ENCODE data around the gene NDUFS6.

NDUFS6 gene

DNA sequence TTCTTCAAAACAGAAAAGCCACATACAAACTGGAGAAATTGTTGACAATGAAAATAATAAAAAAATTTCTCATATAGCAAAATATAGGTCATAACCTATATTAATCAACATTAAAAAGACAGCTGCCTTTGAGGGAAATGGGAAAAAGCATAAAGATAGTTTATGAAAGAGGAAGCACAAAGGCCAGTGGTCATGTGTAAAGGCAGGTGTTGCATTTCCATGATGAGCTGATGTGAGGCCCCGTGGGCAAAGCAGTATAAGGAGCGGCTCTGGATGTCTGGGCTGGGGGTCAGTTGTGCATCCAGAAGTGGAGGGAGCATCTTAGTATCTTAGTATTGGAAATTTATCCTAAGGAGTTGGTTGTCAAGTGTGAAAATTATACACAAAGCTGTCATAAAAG is 18.3 kb downstream of the NDUFS6 start:
- no peak for DNase-seq

DNA sequence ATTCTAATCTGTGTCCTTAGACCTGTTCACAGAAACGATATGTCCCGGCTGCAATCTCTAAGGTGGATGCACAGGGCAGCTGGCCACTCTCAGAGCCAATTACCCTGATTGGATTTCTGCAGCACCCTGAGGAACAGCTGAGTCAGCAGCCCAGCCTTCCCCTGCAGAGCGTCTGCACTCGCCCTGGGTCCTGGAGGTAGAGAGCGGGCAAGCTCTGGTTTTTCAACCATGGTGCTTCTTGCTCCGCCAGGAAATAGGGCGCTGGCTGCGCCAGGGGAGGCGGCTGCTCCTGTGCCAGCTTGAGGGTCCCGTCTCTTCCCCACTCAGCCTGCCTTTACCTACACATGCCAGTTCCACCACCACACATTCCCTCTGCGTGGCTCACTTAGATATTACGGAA is 19.2 kb downstream of the NDUFS6 start:
- no peak for DNase-seq

DNA sequence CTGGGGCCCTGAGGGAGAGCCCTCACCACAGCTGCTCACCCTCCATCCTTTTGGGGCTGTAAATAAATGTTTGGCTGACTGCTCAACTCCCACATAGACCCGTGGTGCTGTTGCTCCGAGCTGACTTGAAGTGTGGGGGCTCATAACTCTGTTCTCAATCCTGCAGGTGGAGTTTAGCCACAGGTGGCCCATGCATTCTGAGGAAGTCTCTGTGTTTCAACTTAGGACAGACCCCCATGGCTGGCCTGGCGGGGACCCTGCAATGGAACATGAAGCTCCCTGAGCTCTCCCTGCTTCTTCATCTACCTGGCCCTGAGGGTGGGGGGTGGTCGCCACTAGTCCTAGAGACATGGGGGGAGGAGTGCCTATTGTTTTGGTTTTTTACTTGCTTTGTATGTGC is 19.7 kb downstream of the NDUFS6 start:
- DNase-seq: no peak

DNA sequence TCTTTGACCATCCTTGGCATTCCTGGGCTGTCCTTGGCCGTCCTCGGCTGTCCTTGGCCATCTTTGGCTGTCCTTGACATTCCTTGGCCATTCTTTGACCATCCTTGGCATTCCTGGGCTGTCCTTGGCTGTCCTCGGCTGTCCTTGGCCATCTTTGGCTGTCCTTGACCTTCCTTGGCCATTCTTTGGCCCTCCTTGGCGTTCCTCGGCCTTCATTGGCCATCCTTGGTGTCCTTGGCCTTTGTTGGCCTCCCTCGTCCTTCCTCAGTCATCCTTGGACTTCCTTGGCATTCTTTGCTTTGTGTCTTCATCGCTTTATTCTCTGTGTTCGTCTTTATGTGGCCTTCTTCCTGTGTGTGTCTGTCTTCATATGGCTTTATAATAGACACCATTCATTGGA is 20.7 kb downstream of the NDUFS6 start:
- DNase-seq: no peak

DNA sequence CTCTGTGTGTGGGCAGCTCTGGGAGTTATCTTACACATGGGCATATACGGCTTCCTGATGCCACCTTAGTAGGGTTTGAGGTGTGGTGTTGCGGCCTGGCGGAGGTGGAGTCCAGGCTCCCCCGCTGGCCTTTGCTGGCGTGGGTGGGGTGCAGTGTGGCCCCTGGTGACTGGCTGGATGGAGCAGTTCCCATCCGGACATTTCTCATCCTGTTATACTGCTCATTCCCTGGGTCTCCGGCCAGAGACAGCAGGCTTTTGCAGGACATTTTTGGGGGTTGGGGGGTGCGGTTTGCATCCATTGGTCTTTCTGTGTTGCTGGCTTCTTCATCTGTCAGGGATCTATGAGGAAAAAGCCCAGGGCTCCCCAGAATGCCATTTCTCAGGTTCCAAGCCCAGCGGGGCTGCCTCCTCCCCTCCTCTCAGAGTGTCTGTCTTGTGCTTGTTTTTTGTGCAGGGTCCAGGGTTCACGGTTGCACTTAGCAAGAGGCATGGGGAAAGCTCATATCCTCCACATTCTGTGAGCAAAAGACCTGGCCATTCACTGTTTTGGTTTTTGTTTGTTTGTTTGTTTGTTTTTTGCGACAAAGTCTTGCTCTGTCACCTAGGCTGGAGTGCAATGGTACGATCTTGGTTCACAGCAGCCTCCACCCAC is 22.3 kb downstream of the NDUFS6 start:
- no peak for DNase-seq

DNA sequence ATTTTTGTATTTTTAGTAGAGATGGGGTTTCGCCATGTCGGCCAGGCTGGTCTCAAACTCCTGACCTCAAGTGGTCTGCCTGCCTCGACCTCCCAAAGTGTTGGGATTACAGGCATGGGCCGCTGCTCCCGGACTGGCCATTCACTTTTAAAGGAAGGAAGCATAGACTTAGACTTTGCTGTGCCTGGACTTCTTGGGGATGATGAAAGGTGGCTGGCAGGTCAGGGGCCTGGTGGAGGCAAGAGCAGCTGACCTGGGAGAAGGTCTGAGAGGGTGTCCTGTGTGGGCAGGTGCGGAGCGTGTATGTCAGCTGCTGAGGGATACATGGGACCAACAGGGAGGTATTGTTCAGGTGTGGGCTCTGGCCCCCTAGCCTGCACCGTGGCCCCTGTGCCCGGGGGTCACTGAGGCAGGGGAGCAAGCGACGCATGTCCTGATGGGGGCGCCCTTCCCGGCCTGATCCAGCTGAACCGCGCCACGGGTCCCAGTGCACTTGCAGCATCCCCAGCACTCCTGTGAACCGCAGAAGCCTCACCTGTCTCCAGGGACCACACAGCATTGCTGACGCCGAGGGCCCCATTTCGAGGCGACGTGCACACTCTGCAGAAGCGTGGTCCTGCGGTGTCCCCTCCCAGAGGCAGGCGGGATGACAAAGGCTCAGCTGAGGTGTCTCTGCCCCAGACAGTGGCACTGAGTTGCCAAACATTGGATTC is 23.1 kb downstream of the NDUFS6 start:
- DNase-seq: no peak

DNA sequence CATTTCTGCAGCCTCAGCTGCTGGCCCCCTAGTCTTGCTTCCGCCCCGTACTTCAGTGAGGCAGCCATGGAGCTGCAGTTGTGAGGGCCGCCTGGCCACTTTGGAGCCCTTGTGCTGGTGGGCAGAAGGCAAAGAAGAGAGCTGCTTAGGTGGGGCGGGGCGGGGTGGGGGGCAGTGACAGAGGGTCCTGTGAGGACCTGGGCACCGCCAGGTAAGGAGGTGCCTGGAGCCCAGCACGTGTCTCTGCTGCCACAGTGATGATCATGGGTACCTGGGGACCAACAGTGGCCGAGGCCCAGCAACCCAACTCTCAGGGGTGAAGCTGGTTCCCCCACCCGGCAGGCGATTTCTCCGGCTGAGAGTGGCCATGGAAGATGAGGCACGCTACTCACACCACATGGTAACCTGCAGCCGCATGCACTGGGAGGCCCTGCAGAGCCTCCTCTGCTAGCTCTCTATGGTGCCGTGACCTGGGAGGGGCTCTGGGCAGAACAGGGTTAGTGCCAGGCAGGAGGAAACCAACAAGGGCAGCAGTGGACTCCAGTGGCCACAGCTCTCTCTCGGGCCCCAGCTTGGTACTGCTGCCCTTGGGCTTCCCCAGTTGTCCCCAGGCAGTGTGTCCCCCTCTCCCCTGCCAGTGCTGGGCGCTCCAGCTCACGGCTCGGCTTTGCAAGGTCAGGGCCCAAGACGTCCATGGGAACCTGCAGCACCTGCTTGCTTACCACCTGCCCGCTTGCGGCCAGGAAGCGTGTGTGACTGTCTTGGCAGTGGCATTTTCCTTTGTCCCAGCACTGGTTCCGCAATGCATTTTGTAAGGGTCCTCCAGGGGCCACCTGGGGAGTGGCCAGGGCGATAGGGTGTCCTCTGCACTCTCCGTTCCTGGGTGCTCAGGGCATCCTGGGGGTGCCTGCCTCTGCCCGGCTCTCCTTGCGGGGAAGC is 24.0 kb downstream of the NDUFS6 start:
- no peak for DNase-seq

DNA sequence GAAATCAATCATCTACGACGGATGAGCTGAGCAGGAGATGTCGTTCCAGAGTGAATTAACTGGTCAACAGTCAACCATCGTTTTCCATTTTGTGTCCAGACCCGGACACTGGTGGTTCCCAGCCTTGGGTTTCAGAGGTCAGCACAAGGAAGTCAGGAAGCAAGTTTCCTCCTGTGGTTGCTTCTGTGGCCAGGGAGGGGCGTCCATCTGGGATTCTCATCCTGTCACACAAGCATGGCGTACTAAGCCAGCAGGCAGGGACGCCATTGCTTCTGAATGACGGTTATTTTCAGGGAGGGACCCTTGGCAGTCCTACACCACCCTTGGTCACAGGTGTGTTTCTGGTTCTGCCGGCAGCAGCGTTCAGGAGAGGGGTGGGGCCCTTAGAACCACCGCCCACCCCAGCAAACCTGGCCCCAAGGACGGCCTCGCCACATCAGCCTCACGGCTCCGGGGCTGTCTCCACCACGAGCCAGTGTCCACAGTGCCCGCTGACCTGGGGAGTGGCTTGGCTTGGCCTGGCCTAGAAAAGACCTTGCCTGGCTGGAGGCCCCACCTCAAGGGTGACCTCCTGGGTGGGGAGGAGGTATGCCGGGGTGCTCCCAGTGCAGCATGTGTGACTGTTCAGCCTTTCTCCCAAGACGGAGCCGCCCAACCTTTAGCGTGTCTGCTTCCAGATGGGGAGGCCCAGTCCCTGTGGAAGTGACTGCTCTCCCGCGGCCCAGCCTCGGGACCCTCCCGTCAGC is 25.2 kb downstream of the NDUFS6 start:
- DNase-seq: no peak

DNA sequence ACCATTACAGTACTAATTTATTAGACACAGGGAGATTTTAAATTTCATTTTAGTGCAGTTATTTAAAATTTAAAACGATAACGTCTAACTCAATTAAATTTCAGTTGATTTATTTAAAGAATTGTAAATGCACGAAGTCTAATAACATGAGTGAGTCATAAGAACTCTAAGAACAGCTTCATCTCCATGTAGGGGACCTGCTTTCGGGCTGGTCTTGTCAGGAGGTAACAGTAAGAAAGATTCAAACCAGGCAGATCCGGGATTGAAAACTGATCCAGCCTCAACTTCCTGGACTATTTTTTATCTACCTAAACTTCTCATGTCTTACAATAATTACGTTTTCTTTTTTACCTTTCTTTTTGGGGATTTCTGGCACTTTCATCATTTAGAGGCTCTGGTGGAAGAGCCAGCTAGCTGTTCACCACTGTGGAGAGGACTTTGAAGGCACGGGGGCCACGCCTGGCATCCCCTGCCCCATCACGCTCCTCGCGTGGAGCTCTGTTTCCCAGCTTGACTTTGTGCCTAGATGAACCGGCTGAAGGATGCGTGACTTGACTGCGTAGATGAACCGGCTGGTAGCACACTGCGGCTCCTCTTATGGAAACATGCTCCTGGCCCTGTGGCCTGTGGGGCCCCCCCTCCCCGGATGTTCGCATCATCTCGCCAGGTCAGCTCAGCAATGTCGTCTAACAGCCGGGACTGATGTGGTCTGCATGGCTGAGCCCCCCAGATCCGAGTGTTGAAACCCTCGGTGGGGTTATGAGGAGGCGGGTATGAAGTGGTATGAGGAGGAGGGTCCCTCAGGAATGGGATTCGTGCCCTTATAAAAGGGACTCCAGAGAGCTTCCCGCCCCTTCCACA is 26.0 kb downstream of the NDUFS6 start:
- no peak for DNase-seq

DNA sequence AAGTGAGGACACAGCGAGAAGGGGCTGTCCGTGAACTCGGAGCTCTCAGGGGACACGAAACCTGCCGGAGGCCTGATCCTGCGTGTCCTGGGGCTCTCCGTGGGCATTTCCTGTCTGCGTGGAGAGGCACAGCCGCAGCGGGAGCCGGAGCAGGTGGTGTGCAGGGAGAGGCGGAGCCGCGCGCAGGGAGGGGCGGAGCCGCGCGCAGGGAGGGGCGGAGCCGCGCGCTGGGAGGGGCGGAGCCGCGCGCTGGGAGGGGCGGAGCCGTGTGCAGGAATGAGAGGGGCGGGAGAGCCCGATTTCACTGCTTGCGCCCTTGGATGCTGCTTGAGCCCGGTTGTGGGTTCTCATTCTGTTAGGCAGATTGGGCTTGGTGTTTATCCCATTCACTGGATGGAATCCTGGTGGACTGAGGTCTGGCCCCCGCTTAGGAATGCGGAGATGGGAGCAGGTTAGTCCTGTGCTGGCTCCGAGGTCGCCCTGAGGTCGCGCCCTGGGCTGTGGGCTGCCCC is 26.7 kb downstream of the NDUFS6 start:
- DNase-seq: no peak

DNA sequence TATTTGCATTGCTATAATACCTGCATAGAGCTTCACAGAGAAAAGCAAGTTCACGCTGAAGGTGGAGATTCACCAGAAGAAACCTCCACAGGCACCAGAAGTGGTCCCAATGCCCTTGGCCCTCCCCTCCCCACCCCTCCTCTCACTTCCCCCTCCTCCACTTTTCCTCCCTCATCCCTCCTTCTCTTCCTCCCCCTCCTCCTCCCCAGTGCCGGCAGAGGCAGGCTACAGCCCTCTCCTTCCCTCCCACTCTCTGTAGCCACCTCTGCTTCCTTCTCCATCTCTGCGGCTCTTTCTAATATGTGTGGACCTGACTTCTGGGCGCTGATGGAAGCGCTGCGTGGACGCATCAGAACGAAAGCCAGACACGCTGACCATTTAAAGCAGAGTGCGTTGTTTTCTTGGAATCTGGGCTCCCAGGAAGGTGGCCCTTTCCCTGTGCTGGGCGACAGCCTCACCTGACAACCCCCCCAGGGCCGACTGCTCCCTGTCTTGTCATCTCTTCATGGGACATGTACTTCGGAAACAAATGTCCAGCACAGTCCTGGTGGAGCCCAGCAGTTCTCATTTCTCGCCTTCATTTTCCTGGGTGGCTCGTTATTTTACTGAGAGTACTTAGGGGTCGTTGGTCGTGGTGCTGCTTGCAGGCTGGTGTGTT is 29.5 kb downstream of the NDUFS6 start:
- no peak for DNase-seq

DNA sequence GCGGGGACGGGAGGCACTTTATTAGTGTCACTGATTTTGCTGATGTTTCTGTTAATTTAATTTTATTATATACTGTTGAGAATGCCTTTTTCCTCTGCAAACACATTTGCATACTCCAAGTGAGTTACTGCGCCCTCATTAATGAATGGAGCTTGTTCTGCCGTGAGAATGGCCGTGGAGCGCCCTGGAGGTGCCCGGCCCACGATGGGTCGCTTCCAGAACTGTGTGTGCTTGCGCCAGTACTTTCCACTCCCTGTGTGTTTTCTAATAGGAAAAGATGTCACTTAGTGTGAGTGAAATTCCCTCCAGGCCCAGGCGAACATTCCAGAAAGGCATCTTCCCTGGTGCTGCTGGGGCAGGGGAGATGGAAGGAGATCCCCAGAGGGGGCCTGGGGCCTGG is 30.1 kb downstream of the NDUFS6 start:
- DNase-seq: no peak

DNA sequence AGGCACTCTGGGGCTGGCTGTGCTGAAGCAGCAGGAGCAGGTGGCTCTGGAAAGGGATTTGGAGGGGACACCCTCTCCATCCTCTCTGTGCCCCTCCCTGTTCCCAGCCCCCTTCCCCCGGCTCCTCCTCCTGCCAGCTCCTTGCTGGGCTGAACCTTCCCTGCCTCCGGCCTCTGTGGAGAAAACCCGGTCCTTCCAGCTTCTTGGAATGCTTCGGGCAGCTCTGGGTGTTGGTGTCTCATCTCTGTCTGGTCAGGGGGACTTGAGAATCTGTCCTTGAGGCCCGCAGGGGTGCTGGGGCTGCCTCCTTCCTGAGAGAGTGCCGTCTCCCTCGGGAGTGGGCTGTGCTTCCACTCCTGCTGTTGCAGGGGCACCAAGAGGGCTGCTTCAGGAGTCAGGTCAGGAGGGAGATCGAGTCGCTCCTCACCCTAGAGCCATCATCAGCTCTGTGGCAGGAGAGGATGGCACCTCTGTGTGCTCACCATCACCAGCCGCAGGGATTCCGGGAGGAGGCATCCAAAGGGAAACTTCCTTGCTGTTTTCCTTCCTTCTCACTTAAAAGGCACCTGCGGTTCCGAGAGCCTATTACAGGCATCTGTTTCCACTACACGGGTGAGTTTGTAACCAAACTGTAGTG is 30.6 kb downstream of the NDUFS6 start:
- no peak for DNase-seq

DNA sequence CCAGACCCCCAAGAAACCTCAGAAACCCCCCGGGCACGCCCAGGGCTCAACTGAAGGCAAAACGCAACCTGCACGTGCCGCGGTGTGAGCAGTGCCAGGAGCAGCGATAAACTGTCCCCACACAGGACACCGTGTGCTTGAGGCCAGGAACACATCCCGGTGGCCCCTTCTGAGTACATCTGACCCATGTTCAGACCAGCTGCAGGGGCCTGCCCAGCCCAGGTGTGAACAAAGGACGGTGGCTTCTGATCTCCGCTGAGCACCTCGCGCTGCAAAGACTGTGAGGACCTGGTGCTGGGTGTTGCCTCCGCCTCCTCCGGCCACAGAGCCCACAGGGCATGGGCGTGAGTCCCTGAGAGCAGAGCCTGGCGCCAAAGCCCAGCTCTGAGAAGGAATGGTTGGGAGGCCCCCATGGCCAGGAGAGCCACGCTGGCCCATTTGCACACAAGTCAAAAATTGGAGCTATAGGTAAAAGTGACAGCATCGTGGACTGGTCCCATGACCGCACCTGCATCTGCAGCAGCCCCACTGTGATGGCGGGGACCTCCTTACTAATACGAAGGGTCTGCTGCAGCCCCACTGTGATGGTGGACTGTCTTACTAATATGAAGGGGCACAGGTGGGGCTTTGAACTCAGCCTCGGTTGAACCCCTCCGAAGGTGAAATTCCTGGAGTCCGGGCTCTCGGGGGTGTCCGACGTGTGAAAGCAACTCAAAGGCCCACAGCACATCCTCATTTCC is 31.5 kb downstream of the NDUFS6 start:
- DNase-seq: no peak

DNA sequence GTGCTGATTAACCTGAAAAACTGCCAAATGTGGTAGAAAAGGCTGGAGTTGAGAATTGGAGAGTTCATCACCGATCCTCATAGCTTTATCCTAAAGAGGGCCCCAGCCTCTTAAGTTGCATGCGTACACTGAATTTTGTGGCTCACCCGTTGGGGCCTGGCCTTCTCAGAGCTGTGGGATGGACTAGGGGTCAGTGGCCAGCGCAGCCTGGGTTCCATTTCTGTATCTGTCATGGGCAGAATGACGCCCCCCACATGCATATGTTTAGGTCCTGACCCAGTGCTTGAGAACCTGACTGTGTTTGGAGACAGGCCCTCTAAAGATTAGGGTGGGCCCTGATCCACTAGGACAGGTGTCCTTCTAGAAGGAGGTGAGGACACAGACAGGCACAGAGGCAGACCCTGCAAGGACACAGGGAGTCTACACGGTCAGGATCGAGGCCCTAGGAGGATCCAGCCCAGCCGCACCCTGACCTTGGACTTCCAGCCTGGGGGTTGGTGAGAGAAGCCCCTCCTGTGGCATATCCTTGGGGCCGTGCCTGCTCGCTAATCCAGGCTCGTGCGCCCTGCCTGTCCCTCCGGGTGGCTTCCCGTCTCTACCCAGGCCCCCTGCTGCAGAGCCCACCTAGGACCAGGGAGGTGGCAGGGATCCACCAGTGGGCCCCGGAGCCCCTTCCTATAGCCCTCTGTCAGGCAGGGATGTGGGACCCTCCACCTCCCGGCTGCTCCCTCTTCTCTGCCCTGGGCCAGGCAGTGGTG is 32.2 kb downstream of the NDUFS6 start:
- DNase-seq: no peak

DNA sequence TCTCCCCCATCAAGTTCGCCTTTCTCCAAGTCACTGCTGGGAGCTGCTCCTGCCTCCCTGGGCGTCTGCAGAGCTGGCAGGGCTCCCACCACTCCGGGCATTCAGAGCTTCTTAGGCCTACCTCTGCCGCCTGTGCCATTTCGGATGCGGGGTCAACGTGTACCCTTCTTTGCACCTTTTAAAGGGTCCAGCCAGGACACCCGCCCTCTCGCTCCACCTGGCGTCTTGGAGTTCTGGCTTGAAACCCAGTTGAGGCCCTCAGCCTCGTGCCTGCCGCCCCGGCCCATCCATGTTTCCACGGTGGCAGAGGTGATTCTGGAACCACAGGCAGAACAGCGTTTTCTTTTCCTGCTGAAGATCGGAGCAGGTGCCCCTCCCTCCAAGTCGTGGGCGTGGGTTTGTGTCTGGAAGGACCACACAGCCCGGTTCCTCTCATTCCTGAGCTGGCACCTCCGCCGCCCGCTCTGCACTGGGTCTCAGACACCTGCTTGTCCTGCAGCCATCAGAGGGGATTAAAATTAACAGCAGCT is 32.9 kb downstream of the NDUFS6 start:
- DNase-seq: no peak

DNA sequence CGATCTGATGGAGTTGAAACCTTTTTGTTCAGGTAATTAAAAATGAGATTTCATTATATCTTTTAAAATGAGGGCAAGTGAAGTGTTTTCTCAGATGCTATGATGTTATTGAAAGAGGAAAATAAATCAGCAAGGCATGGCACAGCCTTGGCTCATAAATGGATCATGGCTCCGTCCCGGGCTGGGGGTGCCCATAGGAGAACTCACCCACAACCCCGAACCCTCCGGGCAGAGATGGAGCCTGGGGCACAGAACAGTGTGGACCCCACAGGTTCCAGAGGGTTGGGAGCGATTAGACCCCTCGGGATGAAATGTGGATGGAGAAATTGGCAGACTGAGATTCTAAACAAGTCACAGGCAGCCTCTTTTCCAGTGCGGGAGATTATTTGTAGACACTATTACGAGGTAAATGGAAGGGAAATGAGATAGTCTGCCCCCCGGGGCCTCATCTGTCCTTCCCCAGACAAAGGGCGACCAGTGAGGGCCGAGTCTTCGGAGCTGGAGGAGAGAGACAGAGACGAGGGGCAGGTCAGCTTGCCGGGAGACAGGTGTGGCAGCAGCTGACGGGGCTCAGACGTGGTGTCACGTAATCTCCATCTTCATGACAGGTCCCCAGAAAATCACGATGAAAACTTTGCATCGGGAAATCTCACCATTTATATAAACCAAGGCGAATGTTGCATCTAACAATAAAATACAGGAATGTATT is 33.7 kb downstream of the NDUFS6 start:
- DNase-seq: no peak

DNA sequence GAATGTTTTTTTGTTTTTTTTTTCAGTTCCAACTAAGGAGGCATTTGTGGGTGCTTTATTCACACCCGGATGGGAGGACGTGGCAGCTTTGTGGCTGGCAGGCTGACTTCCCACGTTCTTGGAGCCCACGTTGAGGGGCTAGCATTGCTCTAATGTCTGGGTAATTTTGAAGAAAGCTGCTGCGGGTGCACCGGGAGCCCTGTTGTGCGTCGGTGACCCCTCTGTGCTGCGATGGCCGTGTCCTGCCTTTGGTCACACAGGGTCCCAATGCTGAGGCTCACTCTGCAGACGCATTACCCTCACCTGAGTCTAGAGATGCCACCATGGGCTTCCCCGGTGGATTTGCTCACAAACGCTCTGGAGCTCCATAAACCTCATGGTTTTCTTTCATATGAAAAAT is 34.2 kb downstream of the NDUFS6 start:
- DNase-seq: no peak

Measured in NCI-H510A treated with DMSO at 0.1 percent for 48 hours (cell line).